Measurements from ENCODE around the gene UCHL3.

UCHL3 gene

GRCh38 chr13:75633285-75633684 lies 83.7 kb downstream of the UCHL3 start:
- no peak for DNase-seq (ENCODE audit: low read depth)

- no peak for DNase-seq (ENCODE audit: low read depth)
Measured at GRCh38 chr13:75635101-75635827, 85.7 kb downstream of the UCHL3 start.

DNA sequence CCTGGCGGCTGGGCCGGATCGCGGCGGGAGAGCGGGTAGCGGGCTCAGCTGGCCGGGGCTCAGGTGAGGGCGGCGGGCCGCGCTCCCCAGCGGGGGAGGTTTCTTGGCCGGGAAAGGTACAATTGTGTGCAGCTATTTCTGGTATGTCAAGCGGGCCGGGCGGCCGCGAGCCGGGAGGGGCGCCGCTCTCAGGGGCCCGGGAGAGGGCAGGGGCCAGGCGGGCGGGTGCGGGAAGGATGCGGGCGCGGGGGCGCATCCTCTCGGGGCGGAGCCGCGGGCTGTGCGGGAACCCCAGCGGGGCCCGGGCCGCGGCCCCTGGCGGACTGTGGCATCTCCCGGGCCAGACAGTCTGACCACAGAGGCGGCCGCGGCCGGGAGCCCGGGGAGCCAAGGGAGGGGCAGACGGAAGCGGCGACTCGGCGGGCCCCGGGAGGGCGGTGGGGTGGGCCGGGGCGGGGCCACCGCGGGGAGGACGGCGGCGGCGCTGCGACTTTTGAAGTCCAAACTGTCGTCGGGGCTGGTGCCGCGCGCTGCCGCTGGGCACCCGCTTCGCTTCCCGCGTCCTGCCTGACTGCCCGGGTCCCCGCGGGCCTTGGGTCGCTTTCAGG lies 86.3 kb downstream of the UCHL3 start, which contains the start of gene LMO7:
Gene LMO7, plus strand, starts transcription at position 503 of the 608 bp plus-strand sequence. CDS start 328 bp downstream, outside the sequence.
- no peak for DNase-seq (ENCODE audit: low read depth)

- no peak for DNase-seq (ENCODE audit: low read depth)
Measured at GRCh38 chr13:75636436-75637180, 87.0 kb downstream of the UCHL3 start.

GRCh38 chr13:75637181-75637750 lies 87.7 kb downstream of the UCHL3 start:
- no peak for DNase-seq (ENCODE audit: low read depth)

DNA sequence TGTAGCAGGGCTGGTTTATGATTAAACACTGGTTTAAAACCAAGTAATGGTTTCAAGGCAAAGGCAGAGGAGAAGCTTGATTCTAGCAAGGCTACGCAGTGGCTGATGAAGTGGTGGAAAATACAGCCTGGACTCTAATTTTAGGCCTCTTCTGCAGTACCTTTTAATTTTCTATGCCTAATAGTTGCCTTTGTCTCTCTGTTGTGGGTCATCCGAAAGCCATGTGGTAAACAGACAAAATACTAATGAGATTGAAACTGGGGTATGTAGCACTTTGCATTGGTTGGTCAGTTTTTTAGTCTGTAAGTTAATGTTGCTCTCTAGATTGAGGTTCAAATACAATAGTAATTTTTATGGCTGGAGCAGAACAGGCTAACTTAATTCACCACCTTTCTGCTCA lies 89.9 kb downstream of the UCHL3 start:
- DNase-seq (ENCODE audit: low read depth), result no peak

- DNase-seq (ENCODE audit: low read depth), result no peak
Measured at GRCh38 chr13:75641026-75641425, 91.4 kb downstream of the UCHL3 start.

DNA sequence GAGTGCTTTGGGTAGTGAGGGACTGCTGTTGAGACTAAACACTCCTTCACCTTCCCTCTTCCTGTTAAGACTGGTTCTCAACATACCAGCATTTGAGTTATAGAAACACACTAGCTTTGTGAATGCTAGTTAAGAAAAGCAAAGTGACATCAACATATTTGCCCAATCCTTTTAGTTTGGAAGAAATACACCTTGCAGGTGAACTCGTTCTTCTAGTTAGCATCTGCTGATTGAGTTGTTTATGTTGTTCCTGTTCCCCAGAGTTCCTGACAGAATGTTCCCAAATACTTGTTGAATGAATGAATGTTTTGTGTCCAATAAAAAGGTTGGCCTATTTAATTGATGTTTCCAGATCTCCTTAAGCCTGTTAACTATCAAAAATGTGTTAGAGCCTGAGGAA lies 93.6 kb downstream of the UCHL3 start:
- no peak for DNase-seq (ENCODE audit: low read depth)

DNA sequence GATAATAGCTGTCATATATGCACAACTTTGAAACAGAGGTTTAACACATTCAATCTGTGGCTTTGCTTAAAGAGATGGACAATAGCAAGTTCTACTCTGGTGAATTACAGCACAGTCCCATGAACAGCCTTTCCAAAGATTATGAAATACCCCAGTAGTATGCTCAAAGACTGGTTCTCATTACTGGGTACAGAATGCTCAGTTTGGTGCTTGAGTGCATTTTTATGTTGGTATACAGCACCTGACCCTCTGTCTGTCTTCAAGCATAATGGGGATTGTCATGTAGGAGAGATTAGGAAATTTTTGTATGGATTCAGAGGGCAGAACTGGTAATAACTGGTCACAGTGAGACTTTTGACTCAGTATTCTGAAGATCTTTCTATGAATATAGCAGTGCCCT lies 94.1 kb downstream of the UCHL3 start:
- DNase-seq (ENCODE audit: low read depth), result no peak

DNA sequence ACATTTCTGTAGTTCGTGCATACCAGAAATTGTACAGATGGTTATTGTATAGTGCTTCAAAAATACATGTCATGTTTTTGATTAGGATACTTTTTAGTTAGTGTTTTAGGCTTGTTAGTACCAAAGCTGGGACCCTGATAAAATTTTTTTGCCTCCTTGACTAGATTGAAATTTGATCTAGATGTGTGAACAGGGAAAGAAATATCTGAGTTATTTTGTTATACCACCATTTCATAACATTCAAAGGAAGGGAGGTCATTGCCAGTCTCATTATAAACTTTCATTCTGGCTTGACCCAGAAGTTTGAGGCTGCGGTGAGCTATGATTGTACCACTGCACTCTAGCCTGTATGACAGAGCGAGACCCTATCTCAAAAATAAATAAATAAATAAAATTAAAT lies 95.5 kb downstream of the UCHL3 start:
- no peak for DNase-seq (ENCODE audit: low read depth)

- no peak for DNase-seq (ENCODE audit: low read depth)
Measured at GRCh38 chr13:75647126-75647784, 97.7 kb downstream of the UCHL3 start.

- no peak for DNase-seq (ENCODE audit: low read depth)
Measured at GRCh38 chr13:75648446-75648845, 98.9 kb downstream of the UCHL3 start.

GRCh38 chr13:75651013-75651412 lies 101.4 kb downstream of the UCHL3 start:
- no peak for DNase-seq (ENCODE audit: low read depth)

DNA sequence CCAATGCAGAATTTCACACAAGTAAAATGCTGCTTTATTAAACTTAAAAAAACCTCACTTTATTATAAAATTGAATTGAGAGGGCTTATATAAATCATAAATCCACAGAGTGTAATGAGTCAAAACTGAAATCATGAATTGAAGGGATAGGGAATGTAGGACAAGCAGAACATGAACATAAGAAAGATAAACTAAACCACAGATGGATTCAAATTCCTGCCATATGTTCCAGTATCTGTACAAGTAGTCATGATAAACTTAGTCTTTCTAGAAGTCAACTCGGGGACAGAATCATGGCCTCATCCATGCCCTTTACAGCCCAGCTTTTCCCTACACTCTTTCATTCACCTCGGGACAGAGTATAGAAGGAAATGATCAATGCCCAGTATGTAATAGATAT lies 103.1 kb downstream of the UCHL3 start:
- no peak for DNase-seq (ENCODE audit: low read depth)

All from fibroblast of the conjunctiva (primary cell).